GM12872 (cell line): ENCODE results near the gene CNOT2.

Experiments used
- CTCF ChIP-seq: IDR thresholded peaks from 3 replicates; pipeline ENCODE4 v1.5.1; 2011; ENCODE audit warnings: low read depth, mild to moderate bottlenecking, low read length, moderate library complexity; ENCODE audit not compliant: insufficient read depth

CNOT2 gene

DNA sequence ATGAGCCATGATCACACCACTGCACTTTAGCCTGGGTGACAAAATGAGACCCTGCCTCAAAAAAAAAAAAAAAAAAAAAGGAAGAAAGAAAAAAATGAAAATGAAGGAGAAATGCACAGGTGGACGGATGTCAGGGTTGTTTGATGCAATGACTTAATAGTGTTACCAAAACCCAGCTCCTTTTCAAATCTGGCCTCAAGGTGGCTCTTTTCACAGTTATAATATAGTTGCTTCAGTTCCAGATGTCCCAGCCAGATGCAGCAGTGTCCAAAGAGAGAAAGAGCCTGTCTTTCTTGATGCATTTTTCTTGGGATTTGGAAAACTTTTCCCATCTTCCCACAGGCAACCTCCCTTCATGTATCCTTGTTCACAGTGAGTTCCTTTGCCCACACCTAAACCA is 159.4 kb downstream of the CNOT2 start:
- TF ChIP-seq CTCF: 0 out of 3 replicates have a peak, but pooled peaks have one; percentile 18

GRCh38 chr12:70403826-70404225 is 160.6 kb downstream of the CNOT2 start:
- TF ChIP-seq CTCF: no peak
